Ovary (tissue), 9 donors: Measurements from ENCODE around the gene ZNF595. TPM values are rescaled to one million over a fixed set of nuclear protein-coding genes. Genes with fewer than 3 reads are reported as not detected.
"Not testable (repeated sequence)": the region's sequence is repeated elsewhere in the genome, so short reads cannot be mapped to it uniquely, and the experiment has no call there.

Source experiments
- DNase-seq, 5 donors: peaks; one replicate each; pipeline ENCODE4 v3.0.0-alpha.2; 2019 to 2020
- H3K27ac ChIP-seq, 2 donors: fragments of 200-600 bp; one replicate each; pipeline versions ENCODE4 v1.5.1 to v1.8.0; 2019 to 2022
- H3K27me3 ChIP-seq: fragments of 200-600 bp; one replicate; pipeline ENCODE4 v1.8.0; 2022
- H3K36me3 ChIP-seq: fragments of 200-600 bp; sonication (generic); one replicate; pipeline ENCODE4 v1.5.1; 2019
- H3K4me1 ChIP-seq: one replicate; pipeline ENCODE4 v1.8.1; 2013; ENCODE audit warnings: mild to moderate bottlenecking, moderate library complexity; ENCODE audit not compliant: insufficient read depth
- H3K4me3 ChIP-seq: fragments of 200-600 bp; sonication (generic); one replicate; pipeline ENCODE4 v1.5.1; 2017
- H3K9me3 ChIP-seq, 2 donors: fragments of 200-600 bp in 1 of 2; sonication (generic) in 1 of 2; one replicate each; pipeline versions ENCODE4 v1.5.1 to v1.8.1; 2013 to 2019; ENCODE audit warnings: mild to moderate bottlenecking in 1 of 2, moderate library complexity in 1 of 2
- WGBS, 3 donors: extraction: QIAGEN DNeasy Blood & Tissue Kit in 1 of 3; methylation state at CpG; one replicate each; pipeline versions ENCODE4 v1.1.5 to v1.1.7; 2013 to 2017; 5-methylcytosine and 5-hydroxymethylcytosine counted together
- intact Hi-C, 4 donors: fragments of 100-400 bp; cut with DNase I; formaldehyde crosslinking; loops; one replicate each; pipeline versions ENCODE4 v1.11.0 to v1.15.1; 2022 to 2023
- polyA plus RNA-seq, 2 donors: library from polyadenylated mRNA; stranded (reverse); fragments of 200-250 nt in 1 of 2; fragments of 350-450 nt in 1 of 2; fragmentation: Illumina TruSeq in 1 of 2; extraction: RNeasy Lipid Tissue Mini Kit (QIAGEN cat#74804) in 1 of 2; gene quantifications; one replicate each; pipeline ENCODE4 v1.2.3, GENCODE V29; 2013 to 2014
- total RNA-seq, 7 donors: library from RNA; depleted of rRNA in 2 of 7; stranded (reverse); fragments of >200 nt in 2 of 7; fragmentation: NEBNext Ultra II Directional in 3 of 7; extraction: Animal tissue kit (Norgen Biotek cat#: 25700) in 3 of 7; gene quantifications; one replicate each; pipeline versions ENCODE4 v1.1.0 to v1.2.4, GENCODE V29; 2016 to 2023
- donor health status: DM: no; HTN: no; CAD: no; lungs with moderate emphysema.
- donor health status: DM: no; HTN: no; CAD: no.
- donor health status: Bipolar disorder and iron deficiency.
- donor health status: DM: yes; HTN: yes; CAD: no.
- donor health status: DM: no; HTN: no; CAD: no.
- donor health status: DM: yes; HTN: yes; CAD: no.

ZNF595 gene
- total and polyA plus RNA-seq, 9 donors: 15.9 to 70.8 (median 30.5) TPM

DNA sequence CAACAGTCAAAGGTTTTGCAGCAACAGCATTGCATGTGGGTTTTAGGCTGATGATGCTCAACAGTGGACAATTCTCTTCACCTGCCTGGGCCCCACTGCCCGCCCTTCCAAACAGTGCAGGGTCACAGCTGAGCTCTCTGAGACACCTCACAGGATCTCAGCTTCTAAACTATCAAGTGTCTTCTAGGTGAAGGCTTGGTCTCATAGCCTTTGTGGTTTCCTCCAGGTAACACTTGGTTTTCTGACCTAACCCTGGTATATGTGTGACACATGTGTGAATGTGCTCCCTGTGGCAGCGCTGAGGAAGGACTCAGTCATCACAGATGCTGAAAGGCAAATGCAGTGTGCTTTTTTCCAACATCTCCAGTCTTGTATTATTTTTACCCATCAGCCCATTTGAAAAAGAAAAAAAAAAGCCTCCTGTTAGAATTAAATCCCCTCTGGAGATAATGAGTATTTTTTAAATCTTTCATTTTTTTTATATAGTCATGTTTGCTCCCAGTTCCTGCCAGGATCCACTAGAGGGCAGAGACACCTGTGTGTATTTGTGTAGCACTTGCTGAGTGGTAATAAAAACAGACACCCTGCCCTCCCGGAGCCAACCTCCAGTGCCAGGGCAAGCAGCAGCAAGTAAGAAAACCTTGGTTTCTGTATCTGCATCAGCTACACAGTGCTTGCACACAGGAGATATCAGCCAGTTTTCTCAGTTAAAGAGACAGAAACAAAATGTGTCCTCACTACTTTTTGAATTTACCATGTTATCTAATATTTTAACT, 24.2 kb upstream of the ZNF595 start:
- H3K36me3 ChIP-seq, H3K9me3 ChIP-seq, H3K27me3 ChIP-seq, H3K4me1 ChIP-seq, H3K27ac ChIP-seq, intact Hi-C loops, H3K4me3 ChIP-seq: not testable (repeated sequence)
- DNase-seq: peak in 1 of 5 donors; percentile 21
- WGBS, 3 donors: 39 to 61% (median 40%) methylated on average over 1 of the region's 3 CpGs

DNA sequence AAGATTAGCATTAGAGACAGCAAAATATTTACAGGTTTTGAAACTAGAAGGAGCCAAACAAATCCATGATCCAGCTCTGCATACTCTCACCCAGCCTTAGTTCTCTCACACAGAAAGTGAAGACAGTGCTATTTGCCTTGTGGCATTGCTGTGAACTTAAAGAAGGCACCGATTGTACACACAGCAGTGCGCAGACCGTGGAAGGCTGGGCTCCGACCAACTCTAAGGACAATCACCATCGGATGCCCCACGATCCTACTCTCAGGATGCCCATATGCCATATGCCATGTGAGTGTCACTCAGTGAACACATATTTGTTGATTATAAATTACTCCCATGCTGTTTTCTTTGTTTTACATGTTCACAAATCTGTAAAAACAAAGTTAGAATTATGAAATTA, 19.8 kb upstream of the ZNF595 start:
- H3K9me3 ChIP-seq, DNase-seq, H3K36me3 ChIP-seq, H3K27me3 ChIP-seq, intact Hi-C loops, H3K27ac ChIP-seq, H3K4me3 ChIP-seq, H3K4me1 ChIP-seq: not testable (repeated sequence)
- whole genome bisulfite sequencing, 3 donors: no CpG with 5 or more reads among the region's 6 CpGs

DNA sequence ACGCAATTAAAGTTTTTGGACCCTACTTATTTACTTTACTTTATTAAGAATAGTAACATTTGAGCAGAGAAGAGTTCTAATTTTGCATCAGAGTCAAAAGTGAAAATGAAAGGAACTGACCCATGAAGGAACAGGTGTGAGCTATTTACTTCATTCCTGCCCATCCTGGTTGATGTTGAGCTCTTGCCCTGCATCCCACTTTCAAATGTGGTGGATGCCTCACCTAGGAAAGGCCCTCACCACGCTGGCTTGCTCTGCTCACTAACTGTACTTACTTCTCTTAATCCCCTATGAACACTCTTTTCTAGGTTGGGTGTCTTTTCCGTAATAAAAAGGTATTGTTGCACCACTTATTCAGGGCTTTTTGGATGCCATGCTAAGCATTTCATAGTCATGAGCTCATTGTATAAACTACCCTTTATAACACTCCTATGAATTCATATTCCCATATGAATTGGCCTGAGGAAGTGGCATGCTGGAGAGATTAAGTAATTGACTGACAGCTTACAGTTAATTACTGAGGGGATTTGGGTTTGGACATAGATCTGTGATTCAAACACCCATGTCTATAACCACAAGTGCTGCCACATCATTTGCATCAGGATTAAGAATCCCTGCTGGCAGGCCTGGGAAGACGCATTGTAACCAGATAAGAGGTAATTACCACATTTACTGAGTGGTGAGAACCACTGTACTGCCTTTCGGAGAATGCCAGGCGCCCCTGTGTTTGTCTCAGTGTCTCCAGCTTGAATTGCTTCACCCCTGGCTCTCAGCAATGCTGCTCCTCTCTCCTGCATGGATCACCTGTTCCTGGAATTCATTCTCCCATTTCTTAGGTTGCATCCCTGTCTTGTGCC, 16.3 kb upstream of the ZNF595 start:
- intact Hi-C loops, H3K27ac ChIP-seq, H3K9me3 ChIP-seq, H3K4me1 ChIP-seq, H3K36me3 ChIP-seq, H3K4me3 ChIP-seq, DNase-seq, H3K27me3 ChIP-seq: not testable (repeated sequence)
- 57 to 71% (median 65%) methylated on average over 3 to 5 of the region's 6 CpGs for WGBS, 3 donors

DNA sequence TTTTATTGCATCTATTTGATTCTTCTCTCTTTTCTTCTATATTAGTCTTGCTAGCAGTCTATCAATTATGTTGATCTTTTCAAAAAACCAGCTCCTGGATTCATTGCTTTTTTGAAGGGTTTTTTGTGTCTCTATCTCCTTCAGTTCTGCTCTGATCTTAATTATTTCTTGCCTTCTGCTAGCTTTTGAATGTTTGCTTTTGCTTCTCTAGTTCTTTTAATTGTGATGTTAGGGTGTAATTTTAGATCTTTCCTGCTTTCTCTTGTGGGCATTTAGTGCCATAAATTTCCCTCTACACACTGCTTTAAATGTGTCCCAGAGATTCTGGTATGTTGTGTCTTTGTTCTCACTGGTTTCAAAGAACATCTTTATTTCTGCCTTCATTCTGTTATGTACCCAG, 14.9 kb upstream of the ZNF595 start:
- H3K27me3 ChIP-seq, H3K36me3 ChIP-seq, H3K27ac ChIP-seq, H3K9me3 ChIP-seq, DNase-seq, H3K4me1 ChIP-seq, H3K4me3 ChIP-seq, intact Hi-C loops: not testable (repeated sequence)

DNA sequence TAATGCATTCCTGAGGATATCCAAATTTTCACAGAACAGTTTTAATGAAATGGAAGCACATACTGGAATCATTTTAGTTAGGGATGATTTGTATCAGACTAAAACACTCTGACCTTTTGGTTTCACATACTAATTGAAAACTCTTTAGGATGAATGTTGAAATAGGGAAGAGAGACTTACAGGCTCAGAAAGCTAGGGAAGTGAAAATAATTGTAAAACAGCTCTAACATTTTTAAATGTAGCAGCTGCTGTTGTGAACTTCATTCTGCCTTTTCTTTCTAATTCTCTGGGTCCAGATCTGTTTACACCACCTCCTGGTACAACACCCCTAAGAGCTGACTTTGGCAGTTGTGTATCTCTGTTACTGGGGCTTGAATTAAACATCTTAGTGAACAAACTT, 9.7 kb upstream of the ZNF595 start:
- H3K36me3 ChIP-seq, DNase-seq, H3K4me3 ChIP-seq, H3K4me1 ChIP-seq, H3K27me3 ChIP-seq, H3K27ac ChIP-seq, H3K9me3 ChIP-seq, intact Hi-C loops: not testable (repeated sequence)

DNA sequence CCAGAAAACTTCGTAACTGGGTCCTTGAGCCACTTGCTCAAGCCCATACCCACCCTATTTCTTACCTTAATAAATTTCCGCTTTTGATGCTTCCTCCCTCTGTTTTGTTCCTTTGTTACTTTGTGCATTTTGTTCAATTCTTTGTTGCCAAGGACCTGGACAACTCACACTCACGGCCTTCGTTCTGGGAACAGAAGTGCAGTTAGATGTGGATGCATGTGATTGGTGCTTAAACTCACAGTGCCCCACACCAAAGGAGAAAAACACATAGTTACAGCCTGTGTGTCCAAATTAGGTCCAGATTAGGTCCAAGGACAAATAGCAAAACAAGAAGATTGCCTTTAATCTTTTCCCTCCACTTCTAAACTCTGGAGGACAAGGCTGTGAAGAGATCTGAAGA, 1.9 kb upstream of the ZNF595 start:
- H3K36me3 ChIP-seq, H3K9me3 ChIP-seq, H3K4me1 ChIP-seq, intact Hi-C loops, H3K4me3 ChIP-seq, H3K27me3 ChIP-seq, DNase-seq, H3K27ac ChIP-seq: not testable (repeated sequence)
- WGBS, 3 donors: 67 to 74% (median 73%) methylated on average over 4 of the region's 4 CpGs

DNA sequence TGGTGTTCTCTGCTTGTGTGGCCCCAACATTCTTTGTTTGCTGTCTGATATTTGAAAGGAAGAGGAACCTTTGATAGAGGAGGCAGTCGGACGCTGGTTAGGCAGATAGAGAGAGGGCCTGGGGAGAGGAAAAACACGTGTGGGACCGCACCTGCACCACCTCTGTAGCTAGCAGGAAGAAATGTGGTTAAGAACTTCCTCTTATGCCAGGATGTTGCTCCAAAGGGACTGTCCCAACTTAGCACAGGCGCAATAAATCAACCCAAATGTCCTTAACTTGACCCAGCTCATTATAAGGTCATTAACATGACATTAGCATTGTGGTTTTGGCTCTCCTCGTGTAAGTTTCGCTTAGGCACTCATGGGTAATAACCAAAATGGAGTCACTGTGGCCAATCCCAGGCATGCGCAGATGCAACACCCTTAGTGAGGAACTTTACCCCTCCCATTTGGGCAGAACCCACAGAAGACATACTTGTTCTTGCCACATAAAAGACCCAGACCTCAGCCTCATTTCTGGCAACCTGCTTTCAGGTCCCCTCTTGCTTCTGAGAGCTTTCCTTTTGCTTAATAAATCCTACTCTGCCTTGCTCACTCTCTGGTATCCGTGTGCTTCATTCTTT, 1.4 kb upstream of the ZNF595 start:
- H3K4me1 ChIP-seq, intact Hi-C loops, H3K4me3 ChIP-seq, H3K9me3 ChIP-seq, H3K27me3 ChIP-seq, H3K27ac ChIP-seq, DNase-seq, H3K36me3 ChIP-seq: not testable (repeated sequence)
- 61 to 69% (median 64%) methylated on average over 4 to 5 of the region's 9 CpGs for WGBS, 3 donors

DNA sequence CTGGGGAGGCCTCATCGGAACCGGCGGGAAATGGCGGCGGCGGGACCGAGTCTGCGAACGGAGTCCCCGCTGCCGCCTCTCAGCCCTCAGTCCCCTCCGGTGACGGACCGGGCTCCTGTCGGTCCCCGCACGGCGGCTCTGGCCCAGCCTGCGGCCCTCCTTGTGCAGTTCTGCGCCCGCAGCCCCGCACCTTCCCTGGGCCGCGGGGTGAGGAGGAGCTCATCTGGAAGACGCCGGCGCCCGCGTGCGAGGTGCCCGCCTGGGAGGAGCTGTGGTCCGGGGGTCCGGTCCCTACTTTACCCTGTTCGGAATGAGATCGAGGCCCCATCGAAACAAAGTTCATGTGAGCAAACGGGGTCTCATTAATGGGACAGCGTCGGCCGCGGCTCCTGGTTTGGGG, 400 bp downstream of the ZNF595 start:
- intact Hi-C loops, H3K9me3 ChIP-seq, H3K36me3 ChIP-seq, H3K4me1 ChIP-seq, H3K27me3 ChIP-seq, DNase-seq: not testable (repeated sequence)
- peak overlapping the region in 1 of 2 donors; percentile 52 for H3K27ac ChIP-seq
- H3K4me3 ChIP-seq: peak overlapping the region; percentile 38
- WGBS, 3 donors: no CpG with 5 or more reads among the region's 41 CpGs

DNA sequence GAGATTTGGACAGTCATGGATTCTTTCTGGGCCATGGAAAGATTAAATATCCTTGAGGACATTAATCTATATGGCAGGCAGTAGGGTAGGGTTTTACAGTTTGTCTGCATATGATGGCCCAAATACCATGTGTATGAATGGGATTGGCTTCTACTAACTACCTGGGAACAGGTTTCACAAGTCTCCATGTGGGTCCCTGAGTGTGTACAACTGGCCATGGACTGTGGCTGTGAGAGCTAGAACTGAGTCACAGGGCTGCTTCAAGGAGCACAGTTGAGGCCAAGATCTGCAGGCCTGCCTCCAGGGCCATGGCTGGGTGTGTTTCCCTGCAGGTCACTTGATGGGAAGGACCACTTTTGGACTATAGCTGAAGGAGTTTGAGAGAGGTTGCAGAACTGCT, 11.6 kb downstream of the ZNF595 start:
- intact Hi-C loops, DNase-seq, H3K4me3 ChIP-seq, H3K27ac ChIP-seq, H3K4me1 ChIP-seq, H3K27me3 ChIP-seq, H3K36me3 ChIP-seq: not testable (repeated sequence)
- peaks cover 0 to 11% of the 10 kb centered on the region in 2 donors for H3K9me3 ChIP-seq
